ENCODE measurements around the gene HEXIM1. TPM values are rescaled to one million over a fixed set of nuclear protein-coding genes. Genes with fewer than 3 reads are reported as not detected.

Gene HEXIM1
- total and polyA plus RNA-seq, 7 donors: 21.6 to 60.9 (median 41.0) TPM

DNA sequence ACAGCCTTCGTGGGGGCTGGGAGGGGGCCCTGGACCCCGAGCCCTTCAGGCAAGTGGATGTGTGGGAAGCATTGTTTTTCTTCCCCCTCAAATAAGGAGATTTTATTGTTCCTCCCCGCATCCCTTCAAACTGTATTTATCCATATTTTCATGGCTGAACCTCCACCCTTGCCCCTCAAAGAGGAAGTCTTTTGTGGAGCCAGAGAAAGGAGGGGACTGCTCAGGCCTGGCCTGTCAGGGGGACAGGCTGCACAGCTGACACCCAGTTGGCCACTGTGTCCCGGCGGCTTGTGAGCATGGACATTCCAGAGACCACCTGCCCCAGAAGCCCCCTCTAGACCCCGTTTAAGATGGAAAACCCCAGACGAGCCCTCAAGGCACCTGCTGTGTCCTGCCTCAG, 29.3 kb downstream of the HEXIM1 start:
- intact Hi-C loops (cut with DNase I): no loop called here
- no peak for DNase-seq
- Histone ChIP-seq H3K27me3 (no peaks in the 10 kb centered on the region), H3K4me1 (peaks cover 0 to 21% (median 18%) of the 10 kb centered on the region in 4 donors), H3K9me3 (no peaks in the 10 kb centered on the region), H3K36me3 (no peaks in the 10 kb centered on the region), H3K27ac (peak overlapping the region in 1 of 4 donors; percentile 80), H3K4me3 (no peak overlapping the region)
- 86 to 88% methylated on average over 7 of the region's 7 CpGs for WGBS, 2 donors
- no peak for TF ChIP-seq POLR2A (IDR thresholded peaks at IDR 0.05)
- TF ChIP-seq, protein P1, sequence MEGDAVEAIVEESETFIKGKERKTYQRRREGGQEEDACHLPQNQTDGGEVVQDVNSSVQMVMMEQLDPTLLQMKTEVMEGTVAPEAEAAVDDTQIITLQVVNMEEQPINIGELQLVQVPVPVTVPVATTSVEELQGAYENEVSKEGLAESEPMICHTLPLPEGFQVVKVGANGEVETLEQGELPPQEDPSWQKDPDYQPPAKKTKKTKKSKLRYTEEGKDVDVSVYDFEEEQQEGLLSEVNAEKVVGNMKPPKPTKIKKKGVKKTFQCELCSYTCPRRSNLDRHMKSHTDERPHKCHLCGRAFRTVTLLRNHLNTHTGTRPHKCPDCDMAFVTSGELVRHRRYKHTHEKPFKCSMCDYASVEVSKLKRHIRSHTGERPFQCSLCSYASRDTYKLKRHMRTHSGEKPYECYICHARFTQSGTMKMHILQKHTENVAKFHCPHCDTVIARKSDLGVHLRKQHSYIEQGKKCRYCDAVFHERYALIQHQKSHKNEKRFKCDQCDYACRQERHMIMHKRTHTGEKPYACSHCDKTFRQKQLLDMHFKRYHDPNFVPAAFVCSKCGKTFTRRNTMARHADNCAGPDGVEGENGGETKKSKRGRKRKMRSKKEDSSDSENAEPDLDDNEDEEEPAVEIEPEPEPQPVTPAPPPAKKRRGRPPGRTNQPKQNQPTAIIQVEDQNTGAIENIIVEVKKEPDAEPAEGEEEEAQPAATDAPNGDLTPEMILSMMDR (IDR thresholded peaks at IDR 0.05): no peak
- no peak for TF ChIP-seq POLR2AphosphoS5 (IDR thresholded peaks at IDR 0.05)
- TF ChIP-seq EP300 (IDR thresholded peaks at IDR 0.05): no peak

DNA sequence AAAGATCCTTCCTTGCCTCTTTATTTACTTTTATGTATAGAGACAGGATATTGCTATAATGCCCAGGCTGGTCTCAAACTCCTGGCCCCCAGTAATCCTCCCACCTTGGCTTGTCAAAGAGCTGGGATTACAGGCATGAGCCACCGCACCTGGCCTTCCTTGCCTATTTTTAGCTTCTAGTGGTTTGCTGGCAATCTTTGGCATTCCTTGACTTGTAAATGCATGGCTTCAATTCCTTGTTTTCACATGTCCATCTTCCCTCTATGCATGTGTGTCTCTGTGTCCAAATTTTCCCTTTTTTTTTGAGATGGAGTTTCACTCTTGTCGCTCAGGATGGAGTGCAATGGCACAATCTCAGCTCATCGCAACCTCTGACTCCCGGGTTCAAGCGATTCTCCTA, 35.9 kb downstream of the HEXIM1 start:
- DNase-seq: no peak
- 95% methylated on average over 5 of the region's 5 CpGs for WGBS, 2 donors
- no peaks in the 10 kb centered on the region for H3K27me3 ChIP-seq
- no peaks in the 10 kb centered on the region for H3K4me1 ChIP-seq
- no peak overlapping the region for H3K27ac ChIP-seq
- H3K9me3 ChIP-seq: no peaks in the 10 kb centered on the region
- no peak overlapping the region for H3K4me3 ChIP-seq
- intact Hi-C loops (cut with DNase I): no loop called here
- no peaks in the 10 kb centered on the region for H3K36me3 ChIP-seq
- TF ChIP-seq EP300 (IDR thresholded peaks at IDR 0.05): no peak
- no peak for TF ChIP-seq POLR2A (IDR thresholded peaks at IDR 0.05)
- TF ChIP-seq, protein P1 (IDR thresholded peaks at IDR 0.05): no peak
- TF ChIP-seq POLR2AphosphoS5 (IDR thresholded peaks at IDR 0.05): no peak

DNA sequence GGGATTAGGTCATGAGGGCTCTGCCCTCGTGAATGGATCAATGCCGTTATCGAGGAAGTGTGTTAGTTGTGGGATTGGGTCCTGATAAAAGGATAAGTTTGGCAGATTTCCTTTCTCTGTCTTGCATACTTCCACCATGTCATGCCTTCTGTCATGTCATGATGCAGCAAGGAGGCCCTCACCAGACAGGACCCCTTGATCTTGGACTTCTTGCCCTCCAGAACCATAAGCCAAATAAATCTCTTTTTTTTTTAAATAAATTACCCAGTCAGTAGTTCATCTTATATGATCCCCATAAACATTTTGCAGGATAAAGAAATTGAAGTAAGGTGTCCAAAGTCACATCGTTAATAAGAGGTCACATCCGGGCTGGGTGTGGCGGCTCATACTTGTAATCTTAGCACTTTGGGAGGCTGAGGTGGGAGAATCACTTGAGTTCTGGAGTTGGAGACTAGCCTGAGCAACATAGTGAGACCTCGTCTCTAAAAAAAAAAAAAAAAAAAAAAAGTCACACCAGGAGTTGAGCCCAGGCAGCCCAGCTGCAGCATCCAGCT, 38.6 kb downstream of the HEXIM1 start:
- WGBS, 2 donors: 60 to 75% methylated on average over 7 of the region's 7 CpGs
- Histone ChIP-seq H3K4me3 (no peak overlapping the region), H3K27me3 (no peaks in the 10 kb centered on the region), H3K36me3 (no peaks in the 10 kb centered on the region), H3K9me3 (no peaks in the 10 kb centered on the region), H3K27ac (no peak overlapping the region), H3K4me1 (no peaks in the 10 kb centered on the region)
- TF ChIP-seq POLR2AphosphoS5 (IDR thresholded peaks at IDR 0.05) (no peak), POLR2A (IDR thresholded peaks at IDR 0.05) (no peak), EP300 (IDR thresholded peaks at IDR 0.05) (no peak)
- TF ChIP-seq, protein P1 (IDR thresholded peaks at IDR 0.05): no peak
- no peak for DNase-seq
- intact Hi-C loops (cut with DNase I): no loop called here

DNA sequence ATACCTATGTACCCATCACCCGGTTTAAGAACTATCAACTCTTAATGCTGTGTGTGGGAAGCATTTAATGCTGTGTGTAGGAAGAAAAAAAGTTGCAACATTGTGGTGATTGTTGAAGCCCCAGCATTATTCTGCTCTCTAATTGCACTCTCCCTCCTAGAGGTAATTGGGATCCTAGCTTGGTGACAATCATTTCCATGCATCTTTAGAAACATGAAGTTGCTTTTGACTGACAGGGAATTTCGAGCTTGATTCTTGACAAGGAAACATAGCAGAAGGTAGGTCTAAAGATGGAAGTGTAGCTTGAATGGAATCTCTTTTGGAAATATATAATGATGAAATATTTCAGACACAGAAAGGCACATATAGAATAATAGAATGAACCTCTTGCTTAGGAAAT, 40.7 kb downstream of the HEXIM1 start:
- TF ChIP-seq EP300 (IDR thresholded peaks at IDR 0.05) (no peak), POLR2A (IDR thresholded peaks at IDR 0.05) (no peak), POLR2AphosphoS5 (IDR thresholded peaks at IDR 0.05) (no peak)
- TF ChIP-seq, protein P1 (IDR thresholded peaks at IDR 0.05): no peak
- H3K27ac ChIP-seq: no peak overlapping the region
- H3K27me3 ChIP-seq: no peaks in the 10 kb centered on the region

More for the DNA sequence above, 40.7 kb downstream of the HEXIM1 start:
- intact Hi-C loops (cut with DNase I): no loop called here
- WGBS, 2 donors: 84 to 89% methylated on average over 2 of the region's 2 CpGs
- Histone ChIP-seq H3K4me1 (no peaks in the 10 kb centered on the region), H3K9me3 (no peaks in the 10 kb centered on the region), H3K36me3 (no peaks in the 10 kb centered on the region), H3K4me3 (no peak overlapping the region)
- DNase-seq: no peak
